HEK293 (cell line): ENCODE results near the gene KLHL40.

Experiments
- CTCF ChIP-seq: fragments of 450-650 bp; formaldehyde crosslinking; IDR thresholded peaks from 2 replicates; pipeline ENCODE4 v1.5.1; 2016; ENCODE audit warnings: missing biosample characterization, missing genetic modification characterization
- TCF7L2 ChIP-seq: IDR thresholded peaks from 2 replicates; pipeline ENCODE4 v1.6.1; 2011; ENCODE audit warnings: low read depth, mild to moderate bottlenecking, inconsistent platforms, low read length, moderate library complexity, borderline replicate concordance
- ZBTB20 ChIP-seq: fragments of 450-650 bp; formaldehyde crosslinking; IDR thresholded peaks from 2 replicates; pipeline ENCODE4 v1.5.1; 2016; ENCODE audit warnings: missing biosample characterization, missing genetic modification characterization
- ZNF121 ChIP-seq: fragments of 450-650 bp; formaldehyde crosslinking; IDR thresholded peaks from 2 replicates; pipeline ENCODE4 v1.5.1; 2016; ENCODE audit warnings: missing biosample characterization, missing genetic modification characterization
- ZNF404 ChIP-seq: fragments of 450-650 bp; formaldehyde crosslinking; IDR thresholded peaks from 2 replicates; pipeline ENCODE4 v1.5.1; 2017; ENCODE audit warnings: missing biosample characterization, missing genetic modification characterization
- ZNF549 ChIP-seq: fragments of 450-650 bp; IDR thresholded peaks from 2 replicates; pipeline ENCODE4 v1.5.1; 2018; ENCODE audit warnings: missing biosample characterization, missing genetic modification characterization, mild to moderate bottlenecking, inconsistent platforms, moderate library complexity

GRCh38 chr3:42707620-42708355 is 22.5 kb downstream of the KLHL40 start:
- TF ChIP-seq CTCF (tag by site-specific recombination) (no peak), ZBTB20 (tag by site-specific recombination) (no peak), TCF7L2 (no peak), ZNF404 (no peak), ZNF121 (no peak), ZNF549 (tag by site-specific recombination) (no peak)
